ENCODE results near the gene DNAJC10. TPM values are rescaled to one million over a fixed set of nuclear protein-coding genes. Genes with fewer than 3 reads are reported as not detected.

DNAJC10 gene
- total RNA-seq, 4 donors from 2014 or later, result 23.1 to 154 (median 70.3) TPM

DNA sequence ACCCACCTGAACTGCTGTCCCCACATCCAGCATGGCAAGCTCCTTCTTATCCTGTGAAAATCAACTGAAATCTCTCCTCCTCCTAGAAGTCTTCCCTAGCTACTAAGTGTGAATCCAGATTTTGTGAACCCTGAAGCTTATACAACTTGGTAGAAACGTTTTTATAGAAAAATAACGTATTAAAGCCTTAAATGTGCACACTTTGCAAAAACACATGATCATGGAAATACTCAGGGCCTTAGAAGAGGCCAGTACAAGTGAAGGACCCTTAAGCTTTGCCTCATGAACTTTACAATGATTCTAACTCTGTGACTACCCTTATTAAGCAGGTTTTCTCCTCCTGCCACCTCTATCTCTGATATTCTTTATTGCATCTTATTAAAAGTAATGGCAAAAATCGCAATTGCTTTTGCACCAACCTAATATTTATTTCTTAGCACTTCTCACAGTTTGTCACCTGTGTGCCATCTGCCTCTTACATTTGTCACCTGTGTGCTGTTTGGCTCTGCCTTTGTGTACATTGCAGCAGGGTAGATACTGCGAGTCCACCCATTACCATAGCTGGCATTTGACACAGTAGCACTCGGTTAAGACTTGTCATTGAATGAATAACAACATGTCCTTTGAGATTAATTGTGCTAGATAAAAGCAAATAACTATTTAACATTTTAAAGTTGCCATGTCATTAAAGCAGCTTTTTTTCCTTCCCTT is 108.2 kb downstream of the DNAJC10 start:
- no peak for DNase-seq
- no peaks in the 10 kb centered on the region for H3K4me1 ChIP-seq
- no peaks in the 10 kb centered on the region for H3K9me3 ChIP-seq
- no peak overlapping the region for H3K4me3 ChIP-seq
- no peaks in the 10 kb centered on the region for H3K27me3 ChIP-seq
- intact Hi-C loops (cut with DNase I; ENCODE audit: low total_unique reads), result no loop called here
- no peaks in the 10 kb centered on the region for H3K36me3 ChIP-seq
- TF ChIP-seq POLR2A (IDR thresholded peaks at IDR 0.05), result no peak
- TF ChIP-seq, protein P1, sequence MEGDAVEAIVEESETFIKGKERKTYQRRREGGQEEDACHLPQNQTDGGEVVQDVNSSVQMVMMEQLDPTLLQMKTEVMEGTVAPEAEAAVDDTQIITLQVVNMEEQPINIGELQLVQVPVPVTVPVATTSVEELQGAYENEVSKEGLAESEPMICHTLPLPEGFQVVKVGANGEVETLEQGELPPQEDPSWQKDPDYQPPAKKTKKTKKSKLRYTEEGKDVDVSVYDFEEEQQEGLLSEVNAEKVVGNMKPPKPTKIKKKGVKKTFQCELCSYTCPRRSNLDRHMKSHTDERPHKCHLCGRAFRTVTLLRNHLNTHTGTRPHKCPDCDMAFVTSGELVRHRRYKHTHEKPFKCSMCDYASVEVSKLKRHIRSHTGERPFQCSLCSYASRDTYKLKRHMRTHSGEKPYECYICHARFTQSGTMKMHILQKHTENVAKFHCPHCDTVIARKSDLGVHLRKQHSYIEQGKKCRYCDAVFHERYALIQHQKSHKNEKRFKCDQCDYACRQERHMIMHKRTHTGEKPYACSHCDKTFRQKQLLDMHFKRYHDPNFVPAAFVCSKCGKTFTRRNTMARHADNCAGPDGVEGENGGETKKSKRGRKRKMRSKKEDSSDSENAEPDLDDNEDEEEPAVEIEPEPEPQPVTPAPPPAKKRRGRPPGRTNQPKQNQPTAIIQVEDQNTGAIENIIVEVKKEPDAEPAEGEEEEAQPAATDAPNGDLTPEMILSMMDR (IDR thresholded peaks at IDR 0.05), result no peak
- no peak overlapping the region for H3K27ac ChIP-seq

DNA sequence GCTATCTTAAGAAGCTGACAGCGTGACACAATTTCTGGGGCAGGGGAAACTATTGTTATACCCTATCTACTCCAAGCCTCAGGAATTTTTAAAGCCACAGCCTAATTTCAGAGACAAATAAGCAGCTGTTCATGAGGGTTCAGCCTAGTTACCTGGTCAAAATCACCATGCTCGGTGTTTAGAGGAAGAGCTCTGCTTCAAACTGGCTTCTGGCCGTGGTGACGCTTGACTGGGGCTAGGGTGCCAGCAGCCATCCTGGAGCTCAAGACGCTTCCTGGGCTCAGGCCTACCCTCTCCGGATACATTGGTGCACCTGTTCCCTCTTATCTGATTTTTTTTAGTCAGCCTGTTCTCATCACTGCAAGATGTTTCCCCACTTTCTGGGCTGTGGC is 108.7 kb downstream of the DNAJC10 start:
- Histone ChIP-seq H3K4me1 (no peaks in the 10 kb centered on the region), H3K36me3 (no peaks in the 10 kb centered on the region), H3K27ac (no peak overlapping the region), H3K9me3 (no peaks in the 10 kb centered on the region), H3K4me3 (no peak overlapping the region), H3K27me3 (no peaks in the 10 kb centered on the region)
- DNase-seq, result no peak
- intact Hi-C loops (cut with DNase I; ENCODE audit: low total_unique reads), result no loop called here
- TF ChIP-seq, protein P1 (IDR thresholded peaks at IDR 0.05), result no peak
- no peak for TF ChIP-seq POLR2A (IDR thresholded peaks at IDR 0.05)

DNA sequence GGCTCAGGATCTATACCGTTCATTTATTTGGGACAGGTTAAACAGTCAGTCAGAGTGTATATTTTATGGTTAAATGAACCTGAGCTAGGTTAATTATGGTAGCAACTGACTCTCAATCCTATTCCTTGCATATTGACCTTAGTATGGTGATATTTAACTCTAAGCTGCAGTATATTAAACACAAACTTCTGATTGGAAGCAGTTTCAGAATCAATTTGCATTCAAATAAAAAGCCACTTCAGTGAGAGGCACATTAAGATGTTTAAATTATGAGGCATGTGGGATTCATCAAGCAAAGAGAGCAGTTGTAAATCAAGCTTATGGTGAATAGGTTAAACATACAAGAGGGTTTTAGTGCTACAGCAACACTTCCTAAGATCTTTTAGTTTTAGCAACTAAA is 110.0 kb downstream of the DNAJC10 start:
- H3K4me1 ChIP-seq, result no peaks in the 10 kb centered on the region
- intact Hi-C loops (cut with DNase I; ENCODE audit: low total_unique reads), result no loop called here
- no peak for DNase-seq
- H3K27me3 ChIP-seq, result no peaks in the 10 kb centered on the region
- H3K27ac ChIP-seq, result no peak overlapping the region
- no peak overlapping the region for H3K4me3 ChIP-seq
- no peaks in the 10 kb centered on the region for H3K9me3 ChIP-seq
- TF ChIP-seq POLR2A (IDR thresholded peaks at IDR 0.05), result no peak
- TF ChIP-seq, protein P1 (IDR thresholded peaks at IDR 0.05), result no peak
- H3K36me3 ChIP-seq, result no peaks in the 10 kb centered on the region

DNA sequence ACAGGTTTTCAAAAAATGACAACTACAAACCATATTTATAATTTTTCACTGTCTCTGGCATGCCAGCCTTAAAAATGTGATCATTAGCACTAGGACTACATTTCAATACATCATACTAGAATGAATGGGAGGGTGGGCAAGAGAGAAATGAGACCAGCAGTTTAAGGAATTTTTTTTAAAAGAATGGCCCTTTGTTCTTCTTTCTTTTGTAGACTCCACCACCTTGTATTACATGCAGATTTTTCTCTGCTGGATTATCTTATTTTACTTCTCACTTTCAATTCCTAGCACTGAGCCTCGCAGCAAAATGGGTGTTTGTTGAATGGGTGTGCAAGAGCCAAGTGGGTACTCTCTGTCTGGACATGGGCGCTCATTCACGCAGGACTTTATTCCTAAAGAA is 110.4 kb downstream of the DNAJC10 start:
- Histone ChIP-seq H3K4me1 (no peaks in the 10 kb centered on the region), H3K27ac (no peak overlapping the region), H3K27me3 (no peaks in the 10 kb centered on the region), H3K36me3 (no peaks in the 10 kb centered on the region), H3K9me3 (no peaks in the 10 kb centered on the region), H3K4me3 (no peak overlapping the region)
- intact Hi-C loops (cut with DNase I; ENCODE audit: low total_unique reads), result no loop called here
- no peak for DNase-seq
- no peak for TF ChIP-seq POLR2A (IDR thresholded peaks at IDR 0.05)
- TF ChIP-seq, protein P1 (IDR thresholded peaks at IDR 0.05), result no peak

GRCh38 chr2:182827182-182827879 is 111.3 kb downstream of the DNAJC10 start:
- H3K27ac ChIP-seq, result no peak overlapping the region

More at GRCh38 chr2:182827182-182827879, 111.3 kb downstream of the DNAJC10 start:
- H3K36me3 ChIP-seq, result no peaks in the 10 kb centered on the region
- DNase-seq, result no peak
- H3K4me1 ChIP-seq, result no peaks in the 10 kb centered on the region
- TF ChIP-seq POLR2A (IDR thresholded peaks at IDR 0.05), result no peak
- TF ChIP-seq, protein P1 (IDR thresholded peaks at IDR 0.05), result no peak
- no peak overlapping the region for H3K4me3 ChIP-seq
- H3K27me3 ChIP-seq, result no peaks in the 10 kb centered on the region
- no peaks in the 10 kb centered on the region for H3K9me3 ChIP-seq
- intact Hi-C loops (cut with DNase I; ENCODE audit: low total_unique reads), result no loop called here
